ENCODE results near the gene BPIFB1. TPM values are rescaled to one million over a fixed set of nuclear protein-coding genes. Genes with fewer than 3 reads are reported as not detected.

BPIFB1 gene
- total RNA-seq, 1 experiment from 2014 or later = not detected

GRCh38 chr20:33246077-33246476 is 36.9 kb upstream of the BPIFB1 start:
- Mint-ChIP-seq H3K27me3 (ENCODE audit: low read depth) (no peaks in the 10 kb centered on the region), H3K36me3 (no peaks in the 10 kb centered on the region), H3K4me1 (no peaks in the 10 kb centered on the region), H3K4me3 (no peak overlapping the region), H3K27ac (no peak overlapping the region), H3K9me3 (no peaks in the 10 kb centered on the region)
- ChIA-PET CTCF (interaction anchor here (1.4 kb wide), 1 partner anchor 16 kb away, joined by 12 read pairs; no protein-coding TSS in a partner anchor), POLR2A (no interaction called here)
- no peak for TF ChIP-seq MXD4 (CRISPR knock-in tag; IDR thresholded peaks at IDR 0.05; ENCODE audit: borderline replicate concordance)
- no peak for TF ChIP-seq FOXK1 (CRISPR knock-in tag; IDR thresholded peaks at IDR 0.05)
- TF ChIP-seq IRF2 (CRISPR knock-in tag; IDR thresholded peaks at IDR 0.05; ENCODE audit: borderline replicate concordance, low read depth) = no peak
- no peak for TF ChIP-seq IRF1 (CRISPR knock-in tag; IDR thresholded peaks at IDR 0.05)
- TF ChIP-seq ZNF425 (CRISPR knock-in tag; conservative IDR thresholded peaks at IDR 0.05) = no peak
- TF ChIP-seq SMAD4 (CRISPR knock-in tag; IDR thresholded peaks at IDR 0.05) = no peak
- TF ChIP-seq CDX4 (CRISPR knock-in tag; IDR thresholded peaks at IDR 0.05; ENCODE audit: borderline replicate concordance) = no peak
- no peak for ATAC-seq
- DNase-seq (ENCODE audit: low spot score) = no peak

- Mint-ChIP-seq H3K4me1 (no peaks in the 10 kb centered on the region), H3K36me3 (no peaks in the 10 kb centered on the region), H3K27ac (no peak overlapping the region), H3K9me3 (0 out of 2 replicates have a peak, but pooled peaks cover 4% of the 10 kb centered on the region), H3K4me3 (no peak overlapping the region), H3K27me3 (ENCODE audit: low read depth) (no peaks in the 10 kb centered on the region)
- CTCF ChIA-PET = no interaction called here
- DNase-seq (ENCODE audit: low spot score) (no peak), ATAC-seq (no peak)
- POLR2A ChIA-PET = no interaction called here
- TF ChIP-seq ZBTB43 (CRISPR knock-in tag; IDR thresholded peaks at IDR 0.05) (no peak), ZMAT4 (CRISPR knock-in tag; IDR thresholded peaks at IDR 0.05) (no peak), ETV6 (CRISPR knock-in tag; IDR thresholded peaks at IDR 0.05) (no peak), CREB1 (CRISPR knock-in tag; IDR thresholded peaks at IDR 0.05) (no peak), MYBL2 (CRISPR knock-in tag; IDR thresholded peaks at IDR 0.05) (no peak), CBFB (CRISPR knock-in tag; IDR thresholded peaks at IDR 0.05; ENCODE audit: low read depth) (no peak), MXD4 (CRISPR knock-in tag; IDR thresholded peaks at IDR 0.05; ENCODE audit: borderline replicate concordance) (no peak), ZBTB21 (CRISPR knock-in tag; IDR thresholded peaks at IDR 0.05; ENCODE audit: borderline replicate concordance) (no peak), SP1 (CRISPR knock-in tag; conservative IDR thresholded peaks at IDR 0.05) (no peak), ZNF532 (CRISPR knock-in tag; IDR thresholded peaks at IDR 0.05; ENCODE audit: borderline replicate concordance) (no peak), ZNF317 (CRISPR knock-in tag; IDR thresholded peaks at IDR 0.05; ENCODE audit: borderline replicate concordance, low read depth) (no peak), USF2 (CRISPR knock-in tag; IDR thresholded peaks at IDR 0.05) (no peak), ZNF671 (CRISPR knock-in tag; IDR thresholded peaks at IDR 0.05) (no peak), ZNF396 (CRISPR knock-in tag; IDR thresholded peaks at IDR 0.05; ENCODE audit: borderline replicate concordance) (no peak), E2F4 (CRISPR knock-in tag; IDR thresholded peaks at IDR 0.05; ENCODE audit: borderline replicate concordance, low read depth) (no peak), TEAD1 (CRISPR knock-in tag; IDR thresholded peaks at IDR 0.05) (no peak)
Measured at GRCh38 chr20:33249456-33249855, 33.6 kb upstream of the BPIFB1 start.
